ENCODE data around the gene SPPL2B.

The SPPL2B gene

GRCh38 chr19:2337329-2337707, 8.8 kb downstream of the SPPL2B start:
- in situ Hi-C loops (cut with HindIII; ENCODE audit: low sequenced_read_pairs): no loop called here
- peak; percentile 46 for TF ChIP-seq CTCF (IDR thresholded peaks at IDR 0.05; ENCODE audit: low read depth, low read length)
- DNase-seq (ENCODE audit: low read depth, low spot score): peak; percentile 63
- H3K4me3 ChIP-seq (ENCODE audit: low read depth, low read length): no peak overlapping the region

GRCh38 chr19:2338055-2338615, 9.7 kb downstream of the SPPL2B start:
- in situ Hi-C loops (cut with HindIII; ENCODE audit: low sequenced_read_pairs): no loop called here
- H3K4me3 ChIP-seq (ENCODE audit: low read depth, low read length): no peak overlapping the region
- no peak for TF ChIP-seq CTCF (IDR thresholded peaks at IDR 0.05; ENCODE audit: low read depth, low read length)
- no peak for DNase-seq (ENCODE audit: low read depth, low spot score)

GRCh38 chr19:2338751-2339643, 10.5 kb downstream of the SPPL2B start:
- in situ Hi-C loops (cut with HindIII; ENCODE audit: low sequenced_read_pairs): no loop called here
- no peak for DNase-seq (ENCODE audit: low read depth, low spot score)
- TF ChIP-seq CTCF (IDR thresholded peaks at IDR 0.05; ENCODE audit: low read depth, low read length): no peak
- no peak overlapping the region for H3K4me3 ChIP-seq (ENCODE audit: low read depth, low read length)

GRCh38 chr19:2339644-2340310, 11.3 kb downstream of the SPPL2B start:
- no peak for DNase-seq (ENCODE audit: low read depth, low spot score)
- no peak overlapping the region for H3K4me3 ChIP-seq (ENCODE audit: low read depth, low read length)
- no peak for TF ChIP-seq CTCF (IDR thresholded peaks at IDR 0.05; ENCODE audit: low read depth, low read length)
- in situ Hi-C loops (cut with HindIII; ENCODE audit: low sequenced_read_pairs): no loop called here

- DNase-seq (ENCODE audit: low read depth, low spot score): no peak
- no peak for TF ChIP-seq CTCF (IDR thresholded peaks at IDR 0.05; ENCODE audit: low read depth, low read length)
- in situ Hi-C loops (cut with HindIII; ENCODE audit: low sequenced_read_pairs): no loop called here
- H3K4me3 ChIP-seq (ENCODE audit: low read depth, low read length): no peak overlapping the region
Observed at GRCh38 chr19:2340496-2341243, 12.2 kb downstream of the SPPL2B start.

GRCh38 chr19:2341244-2341751, 12.8 kb downstream of the SPPL2B start:
- in situ Hi-C loops (cut with HindIII; ENCODE audit: low sequenced_read_pairs): no loop called here
- no peak for TF ChIP-seq CTCF (IDR thresholded peaks at IDR 0.05; ENCODE audit: low read depth, low read length)
- no peak overlapping the region for H3K4me3 ChIP-seq (ENCODE audit: low read depth, low read length)
- DNase-seq (ENCODE audit: low read depth, low spot score): no peak
